ENCODE results near the gene PERCC1.

Gene PERCC1

DNA sequence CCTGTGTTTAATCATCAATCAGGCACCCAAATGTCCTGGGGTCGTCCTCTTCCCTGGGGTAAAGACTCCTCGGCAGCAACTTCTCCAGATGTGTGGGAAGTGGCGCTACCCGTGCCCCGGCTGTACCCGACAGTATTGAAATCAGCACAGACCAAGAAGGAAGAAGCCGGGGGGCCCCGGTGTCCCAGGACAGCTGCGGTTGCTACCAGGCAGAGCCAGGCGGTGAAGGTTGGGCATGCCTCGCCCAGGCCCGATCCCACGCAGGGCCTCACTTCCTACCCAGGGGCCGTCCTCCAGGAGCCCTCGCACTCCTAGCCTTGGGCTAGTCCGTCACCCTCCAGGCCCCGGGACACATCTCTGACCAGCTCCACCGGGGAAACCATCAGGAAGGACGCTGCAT is 22.4 kb downstream of the PERCC1 start:
- no peak overlapping the region for H3K4me2 ChIP-seq (ENCODE audit: low read length)

DNA sequence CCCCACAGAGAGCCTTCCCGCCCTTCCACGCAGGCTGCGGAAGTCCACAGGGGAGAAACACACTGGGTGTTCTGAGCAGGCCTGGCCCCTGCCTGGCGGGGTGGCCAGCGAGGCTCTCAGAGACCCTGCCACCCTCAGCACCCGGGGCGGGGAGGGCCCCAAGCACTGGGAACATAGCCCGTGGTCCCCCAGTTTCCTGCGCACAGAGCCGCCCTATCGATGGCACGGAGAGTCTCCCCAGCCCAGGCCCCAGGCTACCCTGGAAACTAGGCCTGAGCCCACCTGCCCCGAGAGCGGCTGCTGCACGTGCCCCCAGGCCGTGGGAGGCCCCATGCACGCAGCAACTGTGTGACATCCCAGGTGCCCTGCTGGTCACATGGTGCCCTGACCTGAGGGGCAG is 23.7 kb downstream of the PERCC1 start:
- TF ChIP-seq, protein P1, sequence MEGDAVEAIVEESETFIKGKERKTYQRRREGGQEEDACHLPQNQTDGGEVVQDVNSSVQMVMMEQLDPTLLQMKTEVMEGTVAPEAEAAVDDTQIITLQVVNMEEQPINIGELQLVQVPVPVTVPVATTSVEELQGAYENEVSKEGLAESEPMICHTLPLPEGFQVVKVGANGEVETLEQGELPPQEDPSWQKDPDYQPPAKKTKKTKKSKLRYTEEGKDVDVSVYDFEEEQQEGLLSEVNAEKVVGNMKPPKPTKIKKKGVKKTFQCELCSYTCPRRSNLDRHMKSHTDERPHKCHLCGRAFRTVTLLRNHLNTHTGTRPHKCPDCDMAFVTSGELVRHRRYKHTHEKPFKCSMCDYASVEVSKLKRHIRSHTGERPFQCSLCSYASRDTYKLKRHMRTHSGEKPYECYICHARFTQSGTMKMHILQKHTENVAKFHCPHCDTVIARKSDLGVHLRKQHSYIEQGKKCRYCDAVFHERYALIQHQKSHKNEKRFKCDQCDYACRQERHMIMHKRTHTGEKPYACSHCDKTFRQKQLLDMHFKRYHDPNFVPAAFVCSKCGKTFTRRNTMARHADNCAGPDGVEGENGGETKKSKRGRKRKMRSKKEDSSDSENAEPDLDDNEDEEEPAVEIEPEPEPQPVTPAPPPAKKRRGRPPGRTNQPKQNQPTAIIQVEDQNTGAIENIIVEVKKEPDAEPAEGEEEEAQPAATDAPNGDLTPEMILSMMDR (IDR thresholded peaks at IDR 0.05; ENCODE audit: low read depth, low read length, poor library complexity, severe bottlenecking), result no peak
- no peak for TF ChIP-seq EZH2phosphoT487 (IDR thresholded peaks at IDR 0.05; ENCODE audit: borderline replicate concordance, low read length)
- Histone ChIP-seq H3K4me2 (ENCODE audit: low read length) (no peak overlapping the region), H3K4me1 (ENCODE audit: control insufficient read depth, low read length) (peaks cover 12% of the 10 kb centered on the region)

More for the DNA sequence above, 22.4 kb downstream of the PERCC1 start:
- Histone ChIP-seq H4K20me1 (ENCODE audit: control insufficient read depth, insufficient read depth, low read depth, low read length) (no peaks in the 10 kb centered on the region), H3K9me3 (ENCODE audit: control insufficient read depth, insufficient read depth, low read length) (no peaks in the 10 kb centered on the region), H3K79me2 (ENCODE audit: control insufficient read depth, low read length) (no peaks in the 10 kb centered on the region), H3K4me1 (ENCODE audit: control insufficient read depth, low read length) (no peaks in the 10 kb centered on the region), H3K27ac (ENCODE audit: low read depth, low read length) (no peak overlapping the region), H3K27me3 (ENCODE audit: control insufficient read depth, low read length) (no peaks in the 10 kb centered on the region), H3F3A (ENCODE audit: control insufficient read depth, insufficient read depth) (no peaks in the 10 kb centered on the region), H3K36me3 (ENCODE audit: control insufficient read depth, low read length) (peaks cover 23% of the 10 kb centered on the region), H3K9me2 (replicated peaks; ENCODE audit: control insufficient read depth, low read length) (no peaks in the 10 kb centered on the region), H3K4me3 (ENCODE audit: low read length) (no peak overlapping the region)
- TF ChIP-seq EZH2phosphoT487 (IDR thresholded peaks at IDR 0.05; ENCODE audit: borderline replicate concordance, low read length), result no peak
- TF ChIP-seq, protein P1 (IDR thresholded peaks at IDR 0.05; ENCODE audit: low read depth, low read length, poor library complexity, severe bottlenecking), result no peak

DNA sequence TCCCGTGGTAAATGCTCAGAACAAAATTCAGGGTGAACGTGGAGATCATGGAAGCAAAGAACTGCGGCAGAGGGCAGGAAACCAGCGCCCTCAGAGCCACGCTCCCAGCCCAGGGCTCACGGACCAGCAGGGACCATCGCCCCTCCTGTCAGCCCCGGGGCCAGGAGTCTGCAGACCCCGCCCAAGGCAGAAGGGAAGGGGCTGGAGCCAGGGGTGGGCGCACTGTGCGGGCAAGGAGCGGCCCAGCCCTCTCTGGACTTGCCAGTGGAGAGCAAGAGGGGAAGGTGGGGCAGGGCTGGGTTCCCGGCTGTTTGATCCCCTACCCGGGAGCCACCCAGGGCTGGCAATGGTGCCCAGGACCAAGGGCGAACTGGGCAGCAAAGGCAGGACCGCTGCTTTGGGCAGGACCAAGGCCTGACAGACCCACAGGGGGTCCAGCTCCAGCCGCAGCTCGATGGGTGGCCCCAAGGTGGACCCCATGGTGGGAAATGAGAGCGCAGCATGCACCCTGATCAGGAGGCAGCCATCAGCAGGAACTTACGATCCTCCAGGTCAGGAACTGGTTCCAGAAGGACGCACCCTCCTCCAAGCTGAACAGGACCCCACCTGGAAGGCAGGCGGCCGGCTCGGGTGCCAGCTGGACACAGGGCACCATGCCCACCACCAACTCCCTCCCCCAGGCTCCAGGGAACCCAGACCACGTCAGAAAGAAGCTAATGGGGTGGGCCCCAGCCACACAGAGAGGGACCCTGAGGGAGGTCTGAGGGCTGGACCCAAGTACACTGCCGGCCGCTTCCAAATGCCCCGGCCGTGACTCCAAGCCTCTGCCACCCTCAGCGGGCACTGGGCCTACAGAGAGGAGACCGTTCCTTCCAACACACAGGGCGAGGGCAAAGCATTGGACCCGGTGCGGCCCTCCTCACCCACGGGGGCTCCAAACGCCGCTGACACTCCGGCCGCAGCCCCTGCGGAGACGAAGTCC is 24.6 kb downstream of the PERCC1 start:
- peaks cover 21% of the 10 kb centered on the region for H3K4me1 ChIP-seq (ENCODE audit: control insufficient read depth, low read length)
- no peak overlapping the region for H3K4me3 ChIP-seq (ENCODE audit: low read length)
- no peak for TF ChIP-seq EZH2phosphoT487 (IDR thresholded peaks at IDR 0.05; ENCODE audit: borderline replicate concordance, low read length)
- TF ChIP-seq, protein P1 (IDR thresholded peaks at IDR 0.05; ENCODE audit: low read depth, low read length, poor library complexity, severe bottlenecking), result no peak
- H3F3A ChIP-seq (ENCODE audit: control insufficient read depth, insufficient read depth), result no peaks in the 10 kb centered on the region
- no peaks in the 10 kb centered on the region for H3K9me2 ChIP-seq (replicated peaks; ENCODE audit: control insufficient read depth, low read length)
- H4K20me1 ChIP-seq (ENCODE audit: control insufficient read depth, insufficient read depth, low read depth, low read length), result no peaks in the 10 kb centered on the region
- peaks cover 33% of the 10 kb centered on the region for H3K36me3 ChIP-seq (ENCODE audit: control insufficient read depth, low read length)
- no peaks in the 10 kb centered on the region for H3K9me3 ChIP-seq (ENCODE audit: control insufficient read depth, insufficient read depth, low read length)
- no peak overlapping the region for H3K4me2 ChIP-seq (ENCODE audit: low read length)
- H3K27me3 ChIP-seq (ENCODE audit: control insufficient read depth, low read length), result no peaks in the 10 kb centered on the region
- no peak overlapping the region for H3K27ac ChIP-seq (ENCODE audit: low read depth, low read length)
- no peaks in the 10 kb centered on the region for H3K79me2 ChIP-seq (ENCODE audit: control insufficient read depth, low read length)

More for the DNA sequence above, 23.7 kb downstream of the PERCC1 start:
- Histone ChIP-seq H3K79me2 (ENCODE audit: control insufficient read depth, low read length) (no peaks in the 10 kb centered on the region), H3K27ac (ENCODE audit: low read depth, low read length) (no peak overlapping the region), H3F3A (ENCODE audit: control insufficient read depth, insufficient read depth) (no peaks in the 10 kb centered on the region), H3K36me3 (ENCODE audit: control insufficient read depth, low read length) (peaks cover 27% of the 10 kb centered on the region), H3K27me3 (ENCODE audit: control insufficient read depth, low read length) (no peaks in the 10 kb centered on the region), H3K9me3 (ENCODE audit: control insufficient read depth, insufficient read depth, low read length) (no peaks in the 10 kb centered on the region), H3K9me2 (replicated peaks; ENCODE audit: control insufficient read depth, low read length) (no peaks in the 10 kb centered on the region), H4K20me1 (ENCODE audit: control insufficient read depth, insufficient read depth, low read depth, low read length) (no peaks in the 10 kb centered on the region), H3K4me3 (ENCODE audit: low read length) (no peak overlapping the region)
